HepG2 (cell line): Measurements from ENCODE around the gene PIK3C2B. TPM values are rescaled to one million over a fixed set of nuclear protein-coding genes. Genes with fewer than 3 reads are reported as not detected.
A peak's percentile ranks its signal among the peaks of the same experiment; 100 is the strongest.

Experiments used
- HES4 ChIP-seq: sonication (generic); formaldehyde crosslinking; IDR thresholded peaks from 2 replicates; pipeline ENCODE4 v1.9.0; 2021; ENCODE audit warnings: mild to moderate bottlenecking, missing genetic modification reagents, borderline replicate concordance
- PRPF4 ChIP-seq: fragments of 200-400 bp; formaldehyde crosslinking; IDR thresholded peaks from 2 replicates; pipeline ENCODE4 v1.6.1; 2016; ENCODE audit warnings: low read length, low read depth; ENCODE audit not compliant: poor library complexity, severe bottlenecking
- RBFOX2 ChIP-seq: fragments of 200-400 bp; formaldehyde crosslinking; IDR thresholded peaks from 2 replicates; pipeline ENCODE4 v1.6.1; 2017; ENCODE audit warnings: low read depth, mild to moderate bottlenecking, low read length
- ZNF274 ChIP-seq: sonication (generic); formaldehyde crosslinking; IDR thresholded peaks from 2 replicates; pipeline ENCODE4 v1.5.1; 2020; ENCODE audit warnings: mild to moderate bottlenecking, missing genetic modification reagents
- ZNF441 ChIP-seq: sonication (generic); formaldehyde crosslinking; IDR thresholded peaks from 2 replicates; pipeline ENCODE4 v1.7.0; 2021; ENCODE audit warnings: missing genetic modification reagents, borderline replicate concordance
- ZNF883 ChIP-seq: sonication (generic); formaldehyde crosslinking; IDR thresholded peaks from 2 replicates; pipeline ENCODE4 v1.5.1; 2020; ENCODE audit warnings: mild to moderate bottlenecking, missing genetic modification reagents; ENCODE audit errors: not compliant biosample characterization
- polyA plus RNA-seq, 8 experiments: library from polyadenylated mRNA; depleted of rRNA in 3 of 8; stranded (reverse) in 7 of 8; unstranded in 1 of 8; fragments of >200 nt; fragmentation: Illumina TruSeq in 4 of 8; extraction: Trizol in 4 of 8; gene quantifications; 2 replicates each; pipeline versions ENCODE4 v1.2.1 to v1.2.3, GENCODE V29; 2011 to 2016; ENCODE audit warnings: low read depth in 4 of 8, missing spikeins in 1 of 8, mixed read lengths in 1 of 8; ENCODE audit not compliant: insufficient read depth in 1 of 8
- total RNA-seq, 5 experiments: library from RNA; depleted of rRNA; stranded (reverse); fragments of >200 nt; fragmentation: Illumina TruSeq; extraction: Trizol; gene quantifications; 2 replicates each; pipeline ENCODE4 v1.2.3, GENCODE V29; 2016; ENCODE audit warnings: low read depth in 1 of 5
- TF ChIP-seq, protein P1 (sequence below): sonication (generic); formaldehyde crosslinking; IDR thresholded peaks from 2 replicates; pipeline ENCODE4 v1.4.0; 2020; ENCODE audit warnings: mild to moderate bottlenecking, missing genetic modification reagents
- TF ChIP-seq, protein P2 (sequence below): IDR thresholded peaks from 2 replicates; pipeline ENCODE4 v1.6.1; 2012; ENCODE audit warnings: low read depth, low read length, improper control_type of control experiment
- TF ChIP-seq, protein P3 (sequence below): sonication (generic); formaldehyde crosslinking; IDR thresholded peaks from 2 replicates; pipeline ENCODE4 v1.4.0; 2020; ENCODE audit warnings: missing genetic modification reagents
- TF ChIP-seq, protein P4 (sequence below): sonication (generic); formaldehyde crosslinking; IDR thresholded peaks from 2 replicates; pipeline ENCODE4 v1.4.0; 2020; ENCODE audit warnings: missing genetic modification reagents
- TF ChIP-seq, protein P5 (sequence below): fragments of 450-650 bp; IDR thresholded peaks from 2 replicates; pipeline ENCODE4 v1.6.1; 2016

PIK3C2B gene
- total and polyA plus RNA-seq, 2 of the 13 experiments (the other 11 are each of a cell fraction or from before 2014, with no cell fraction given): 3.4 to 4.5 TPM

DNA sequence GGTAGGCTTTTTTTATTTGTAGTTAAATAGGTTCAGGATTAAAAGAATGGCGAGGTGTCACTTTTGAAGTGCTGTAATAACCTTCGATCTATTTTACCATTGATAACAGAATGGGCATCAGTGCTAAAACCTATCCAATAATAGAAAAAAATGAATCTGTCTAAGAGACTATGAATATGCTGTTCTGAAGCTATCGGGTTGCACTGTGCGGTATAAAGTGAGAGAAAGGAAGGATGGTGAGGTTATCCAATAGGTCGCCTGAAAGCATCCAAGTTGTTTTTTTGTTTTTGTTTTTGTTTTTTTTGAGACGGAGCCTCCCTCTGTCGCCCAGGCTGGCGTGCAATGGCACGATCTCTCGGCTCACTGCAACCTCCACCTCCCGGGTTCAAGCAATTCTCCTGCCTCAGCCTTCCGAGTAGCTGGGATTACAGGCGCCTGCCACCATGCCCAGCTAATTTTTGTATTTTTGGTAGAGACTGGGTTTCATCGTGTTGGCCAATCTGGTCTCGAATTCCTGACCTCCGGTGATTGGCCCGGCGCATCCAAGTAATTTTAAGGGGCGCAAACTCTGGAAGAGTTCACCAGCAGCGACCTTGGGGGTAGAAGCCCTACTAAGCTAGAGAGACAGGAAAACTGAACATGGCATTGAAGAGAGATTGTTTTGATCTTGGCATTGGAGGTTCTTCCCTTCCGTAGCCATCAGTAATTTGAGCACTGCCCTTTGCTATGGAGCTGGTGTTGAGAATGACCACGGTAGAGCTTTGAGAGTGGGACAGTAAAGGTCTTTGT, 12.9 kb upstream of the PIK3C2B start (continued):
- TF ChIP-seq HES4 (CRISPR knock-in tag): no peak
- TF ChIP-seq, protein P1, sequence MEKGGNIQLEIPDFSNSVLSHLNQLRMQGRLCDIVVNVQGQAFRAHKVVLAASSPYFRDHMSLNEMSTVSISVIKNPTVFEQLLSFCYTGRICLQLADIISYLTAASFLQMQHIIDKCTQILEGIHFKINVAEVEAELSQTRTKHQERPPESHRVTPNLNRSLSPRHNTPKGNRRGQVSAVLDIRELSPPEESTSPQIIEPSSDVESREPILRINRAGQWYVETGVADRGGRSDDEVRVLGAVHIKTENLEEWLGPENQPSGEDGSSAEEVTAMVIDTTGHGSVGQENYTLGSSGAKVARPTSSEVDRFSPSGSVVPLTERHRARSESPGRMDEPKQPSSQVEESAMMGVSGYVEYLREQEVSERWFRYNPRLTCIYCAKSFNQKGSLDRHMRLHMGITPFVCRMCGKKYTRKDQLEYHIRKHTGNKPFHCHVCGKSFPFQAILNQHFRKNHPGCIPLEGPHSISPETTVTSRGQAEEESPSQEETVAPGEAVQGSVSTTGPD (CRISPR knock-in tag): no peak
- no peak for TF ChIP-seq RBFOX2
- TF ChIP-seq, protein P2, sequence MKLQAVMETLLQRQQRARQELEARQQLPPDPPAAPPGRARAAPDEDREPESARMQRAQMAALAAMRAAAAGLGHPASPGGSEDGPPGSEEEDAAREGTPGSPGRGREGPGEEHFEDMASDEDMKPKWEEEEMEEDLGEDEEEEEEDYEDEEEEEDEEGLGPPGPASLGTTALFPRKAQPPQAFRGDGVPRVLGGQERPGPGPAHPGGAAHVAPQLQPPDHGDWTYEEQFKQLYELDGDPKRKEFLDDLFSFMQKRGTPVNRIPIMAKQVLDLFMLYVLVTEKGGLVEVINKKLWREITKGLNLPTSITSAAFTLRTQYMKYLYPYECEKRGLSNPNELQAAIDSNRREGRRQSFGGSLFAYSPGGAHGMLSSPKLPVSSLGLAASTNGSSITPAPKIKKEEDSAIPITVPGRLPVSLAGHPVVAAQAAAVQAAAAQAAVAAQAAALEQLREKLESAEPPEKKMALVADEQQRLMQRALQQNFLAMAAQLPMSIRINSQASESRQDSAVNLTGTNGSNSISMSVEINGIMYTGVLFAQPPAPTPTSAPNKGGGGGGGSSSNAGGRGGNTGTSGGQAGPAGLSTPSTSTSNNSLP: 0 out of 2 replicates have a peak, but pooled peaks have one; percentile 11
- TF ChIP-seq PRPF4: no peak
- TF ChIP-seq, protein P3, sequence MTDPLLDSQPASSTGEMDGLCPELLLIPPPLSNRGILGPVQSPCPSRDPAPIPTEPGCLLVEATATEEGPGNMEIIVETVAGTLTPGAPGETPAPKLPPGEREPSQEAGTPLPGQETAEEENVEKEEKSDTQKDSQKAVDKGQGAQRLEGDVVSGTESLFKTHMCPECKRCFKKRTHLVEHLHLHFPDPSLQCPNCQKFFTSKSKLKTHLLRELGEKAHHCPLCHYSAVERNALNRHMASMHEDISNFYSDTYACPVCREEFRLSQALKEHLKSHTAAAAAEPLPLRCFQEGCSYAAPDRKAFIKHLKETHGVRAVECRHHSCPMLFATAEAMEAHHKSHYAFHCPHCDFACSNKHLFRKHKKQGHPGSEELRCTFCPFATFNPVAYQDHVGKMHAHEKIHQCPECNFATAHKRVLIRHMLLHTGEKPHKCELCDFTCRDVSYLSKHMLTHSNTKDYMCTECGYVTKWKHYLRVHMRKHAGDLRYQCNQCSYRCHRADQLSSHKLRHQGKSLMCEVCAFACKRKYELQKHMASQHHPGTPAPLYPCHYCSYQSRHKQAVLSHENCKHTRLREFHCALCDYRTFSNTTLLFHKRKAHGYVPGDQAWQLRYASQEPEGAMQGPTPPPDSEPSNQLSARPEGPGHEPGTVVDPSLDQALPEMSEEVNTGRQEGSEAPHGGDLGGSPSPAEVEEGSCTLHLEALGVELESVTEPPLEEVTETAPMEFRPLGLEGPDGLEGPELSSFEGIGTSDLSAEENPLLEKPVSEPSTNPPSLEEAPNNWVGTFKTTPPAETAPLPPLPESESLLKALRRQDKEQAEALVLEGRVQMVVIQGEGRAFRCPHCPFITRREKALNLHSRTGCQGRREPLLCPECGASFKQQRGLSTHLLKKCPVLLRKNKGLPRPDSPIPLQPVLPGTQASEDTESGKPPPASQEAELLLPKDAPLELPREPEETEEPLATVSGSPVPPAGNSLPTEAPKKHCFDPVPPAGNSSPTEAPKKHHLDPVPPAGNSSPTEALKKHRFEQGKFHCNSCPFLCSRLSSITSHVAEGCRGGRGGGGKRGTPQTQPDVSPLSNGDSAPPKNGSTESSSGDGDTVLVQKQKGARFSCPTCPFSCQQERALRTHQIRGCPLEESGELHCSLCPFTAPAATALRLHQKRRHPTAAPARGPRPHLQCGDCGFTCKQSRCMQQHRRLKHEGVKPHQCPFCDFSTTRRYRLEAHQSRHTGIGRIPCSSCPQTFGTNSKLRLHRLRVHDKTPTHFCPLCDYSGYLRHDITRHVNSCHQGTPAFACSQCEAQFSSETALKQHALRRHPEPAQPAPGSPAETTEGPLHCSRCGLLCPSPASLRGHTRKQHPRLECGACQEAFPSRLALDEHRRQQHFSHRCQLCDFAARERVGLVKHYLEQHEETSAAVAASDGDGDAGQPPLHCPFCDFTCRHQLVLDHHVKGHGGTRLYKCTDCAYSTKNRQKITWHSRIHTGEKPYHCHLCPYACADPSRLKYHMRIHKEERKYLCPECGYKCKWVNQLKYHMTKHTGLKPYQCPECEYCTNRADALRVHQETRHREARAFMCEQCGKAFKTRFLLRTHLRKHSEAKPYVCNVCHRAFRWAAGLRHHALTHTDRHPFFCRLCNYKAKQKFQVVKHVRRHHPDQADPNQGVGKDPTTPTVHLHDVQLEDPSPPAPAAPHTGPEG: 0 out of 2 replicates have a peak, but pooled peaks have one; percentile 36
- no peak for TF ChIP-seq ZNF883 (CRISPR knock-in tag)
- no peak for TF ChIP-seq ZNF274 (CRISPR knock-in tag)
- TF ChIP-seq, protein P4, sequence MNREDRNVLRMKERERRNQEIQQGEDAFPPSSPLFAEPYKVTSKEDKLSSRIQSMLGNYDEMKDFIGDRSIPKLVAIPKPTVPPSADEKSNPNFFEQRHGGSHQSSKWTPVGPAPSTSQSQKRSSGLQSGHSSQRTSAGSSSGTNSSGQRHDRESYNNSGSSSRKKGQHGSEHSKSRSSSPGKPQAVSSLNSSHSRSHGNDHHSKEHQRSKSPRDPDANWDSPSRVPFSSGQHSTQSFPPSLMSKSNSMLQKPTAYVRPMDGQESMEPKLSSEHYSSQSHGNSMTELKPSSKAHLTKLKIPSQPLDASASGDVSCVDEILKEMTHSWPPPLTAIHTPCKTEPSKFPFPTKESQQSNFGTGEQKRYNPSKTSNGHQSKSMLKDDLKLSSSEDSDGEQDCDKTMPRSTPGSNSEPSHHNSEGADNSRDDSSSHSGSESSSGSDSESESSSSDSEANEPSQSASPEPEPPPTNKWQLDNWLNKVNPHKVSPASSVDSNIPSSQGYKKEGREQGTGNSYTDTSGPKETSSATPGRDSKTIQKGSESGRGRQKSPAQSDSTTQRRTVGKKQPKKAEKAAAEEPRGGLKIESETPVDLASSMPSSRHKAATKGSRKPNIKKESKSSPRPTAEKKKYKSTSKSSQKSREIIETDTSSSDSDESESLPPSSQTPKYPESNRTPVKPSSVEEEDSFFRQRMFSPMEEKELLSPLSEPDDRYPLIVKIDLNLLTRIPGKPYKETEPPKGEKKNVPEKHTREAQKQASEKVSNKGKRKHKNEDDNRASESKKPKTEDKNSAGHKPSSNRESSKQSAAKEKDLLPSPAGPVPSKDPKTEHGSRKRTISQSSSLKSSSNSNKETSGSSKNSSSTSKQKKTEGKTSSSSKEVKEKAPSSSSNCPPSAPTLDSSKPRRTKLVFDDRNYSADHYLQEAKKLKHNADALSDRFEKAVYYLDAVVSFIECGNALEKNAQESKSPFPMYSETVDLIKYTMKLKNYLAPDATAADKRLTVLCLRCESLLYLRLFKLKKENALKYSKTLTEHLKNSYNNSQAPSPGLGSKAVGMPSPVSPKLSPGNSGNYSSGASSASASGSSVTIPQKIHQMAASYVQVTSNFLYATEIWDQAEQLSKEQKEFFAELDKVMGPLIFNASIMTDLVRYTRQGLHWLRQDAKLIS (CRISPR knock-in tag): no peak
- TF ChIP-seq, protein P5, sequence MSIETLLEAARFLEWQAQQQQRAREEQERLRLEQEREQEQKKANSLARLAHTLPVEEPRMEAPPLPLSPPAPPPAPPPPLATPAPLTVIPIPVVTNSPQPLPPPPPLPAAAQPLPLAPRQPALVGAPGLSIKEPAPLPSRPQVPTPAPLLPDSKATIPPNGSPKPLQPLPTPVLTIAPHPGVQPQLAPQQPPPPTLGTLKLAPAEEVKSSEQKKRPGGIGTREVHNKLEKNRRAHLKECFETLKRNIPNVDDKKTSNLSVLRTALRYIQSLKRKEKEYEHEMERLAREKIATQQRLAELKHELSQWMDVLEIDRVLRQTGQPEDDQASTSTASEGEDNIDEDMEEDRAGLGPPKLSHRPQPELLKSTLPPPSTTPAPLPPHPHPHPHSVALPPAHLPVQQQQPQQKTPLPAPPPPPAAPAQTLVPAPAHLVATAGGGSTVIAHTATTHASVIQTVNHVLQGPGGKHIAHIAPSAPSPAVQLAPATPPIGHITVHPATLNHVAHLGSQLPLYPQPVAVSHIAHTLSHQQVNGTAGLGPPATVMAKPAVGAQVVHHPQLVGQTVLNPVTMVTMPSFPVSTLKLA: no peak
- TF ChIP-seq ZNF441: no peak
